BJ (cell line): ENCODE data around the gene DNAH6. TPM values are rescaled to one million over a fixed set of nuclear protein-coding genes. Genes with fewer than 3 reads are reported as not detected.
A peak's percentile ranks its signal among the peaks of the same experiment; 100 is the strongest.

ENCODE experiments used
- CTCF ChIA-PET: fragments of 350-600 bp; formaldehyde crosslinking; extraction: SDS; loops from one replicate; lab custom pipeline; 2021; ENCODE audit warnings: antibody characterized with exemption, inconsistent platforms; lab: Yijun Ruan, JAX
- POLR2A ChIA-PET: fragments of 300-600 bp; sonication (Branson Sonifier 250); formaldehyde crosslinking; extraction: SDS; loops from one replicate; lab custom pipeline; 2021; ENCODE audit warnings: antibody characterized with exemption; lab: Charles Lee
- DNase-seq: peaks from one replicate; pipeline ENCODE4 v3.0.0-alpha.2; 2011; ENCODE audit warnings: low read depth
- H3K27me3 ChIP-seq: 2 replicates; pipeline ENCODE4 v1.6.0; 2011; ENCODE audit warnings: low read length; ENCODE audit not compliant: control insufficient read depth, insufficient read depth
- H3K36me3 ChIP-seq: 2 replicates; pipeline ENCODE4 v1.5.1; 2011; ENCODE audit warnings: low read length; ENCODE audit not compliant: control insufficient read depth, insufficient read depth
- H3K4me3 ChIP-seq: 2 replicates; pipeline ENCODE4 v1.5.1; 2011; ENCODE audit warnings: low read depth, mild to moderate bottlenecking, control low read depth, low read length
- polyA plus RNA-seq: library from polyadenylated mRNA; depleted of rRNA; stranded (reverse); fragments of >200 nt; gene quantifications from 2 replicates; pipeline ENCODE4 v1.2.3, GENCODE V29; 2011
- TF ChIP-seq, protein P1 (sequence below): IDR thresholded peaks from 2 replicates; pipeline ENCODE4 v1.5.1; 2011; ENCODE audit warnings: low read depth, mild to moderate bottlenecking, control low read depth, inconsistent platforms, low read length, moderate library complexity; ENCODE audit not compliant: insufficient read depth

DNAH6 gene
- polyA plus RNA-seq, 1 experiment = 0.01 TPM

DNA sequence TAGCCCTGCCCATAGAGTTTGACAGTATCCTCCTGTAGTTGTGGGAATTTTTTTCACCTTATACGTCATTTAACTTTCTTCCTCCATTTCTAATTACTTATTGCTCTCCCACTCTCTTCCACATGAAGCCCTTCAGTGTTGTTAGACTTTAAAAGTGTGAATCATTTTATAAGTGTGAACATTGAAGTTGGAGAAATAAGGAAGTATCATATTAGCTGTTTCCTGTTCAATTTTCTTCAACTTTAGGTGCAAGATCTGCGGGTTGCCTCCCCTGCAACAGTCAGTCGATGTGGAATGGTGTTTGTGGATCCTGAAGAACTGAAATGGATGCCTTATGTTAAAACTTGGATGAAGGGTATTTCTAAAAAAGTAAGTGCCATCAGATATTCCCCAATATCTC lies 138.1 kb downstream of the DNAH6 start:
- Histone ChIP-seq H3K27me3 (no peaks in the 10 kb centered on the region; the same call in 1 of the 2 replicates), H3K36me3 (no peaks in the 10 kb centered on the region), H3K4me3 (no peak overlapping the region)
- TF ChIP-seq, protein P1, sequence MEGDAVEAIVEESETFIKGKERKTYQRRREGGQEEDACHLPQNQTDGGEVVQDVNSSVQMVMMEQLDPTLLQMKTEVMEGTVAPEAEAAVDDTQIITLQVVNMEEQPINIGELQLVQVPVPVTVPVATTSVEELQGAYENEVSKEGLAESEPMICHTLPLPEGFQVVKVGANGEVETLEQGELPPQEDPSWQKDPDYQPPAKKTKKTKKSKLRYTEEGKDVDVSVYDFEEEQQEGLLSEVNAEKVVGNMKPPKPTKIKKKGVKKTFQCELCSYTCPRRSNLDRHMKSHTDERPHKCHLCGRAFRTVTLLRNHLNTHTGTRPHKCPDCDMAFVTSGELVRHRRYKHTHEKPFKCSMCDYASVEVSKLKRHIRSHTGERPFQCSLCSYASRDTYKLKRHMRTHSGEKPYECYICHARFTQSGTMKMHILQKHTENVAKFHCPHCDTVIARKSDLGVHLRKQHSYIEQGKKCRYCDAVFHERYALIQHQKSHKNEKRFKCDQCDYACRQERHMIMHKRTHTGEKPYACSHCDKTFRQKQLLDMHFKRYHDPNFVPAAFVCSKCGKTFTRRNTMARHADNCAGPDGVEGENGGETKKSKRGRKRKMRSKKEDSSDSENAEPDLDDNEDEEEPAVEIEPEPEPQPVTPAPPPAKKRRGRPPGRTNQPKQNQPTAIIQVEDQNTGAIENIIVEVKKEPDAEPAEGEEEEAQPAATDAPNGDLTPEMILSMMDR = no peak
- DNase-seq = no peak
- POLR2A ChIA-PET = no interaction called here
- CTCF ChIA-PET = interaction anchor here (1.5 to 1.7 kb wide), 2 partner anchors 14 to 204 kb away, joined by 5 to 6 read pairs; no protein-coding TSS in a partner anchor

DNA sequence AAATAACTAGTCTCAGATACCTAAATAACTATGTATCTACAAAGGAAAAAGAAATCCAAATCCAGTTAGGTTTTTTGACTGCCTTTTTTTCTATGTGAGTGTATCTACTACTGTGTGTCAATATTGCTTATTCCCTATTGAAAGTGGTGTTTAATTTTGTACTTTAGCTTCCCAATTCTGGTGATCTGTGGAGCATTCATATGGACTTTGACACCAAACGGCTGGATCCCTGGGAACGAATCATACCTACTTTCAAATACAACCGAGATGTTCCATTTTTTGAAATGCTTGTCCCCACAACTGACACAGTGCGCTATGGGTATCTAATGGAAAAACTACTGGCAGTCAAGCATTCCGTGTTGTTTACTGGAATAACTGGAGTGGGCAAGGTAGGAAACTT lies 152.8 kb downstream of the DNAH6 start:
- POLR2A ChIA-PET = no interaction called here
- Histone ChIP-seq H3K4me3 (no peak overlapping the region), H3K27me3 (peaks cover 4% of the 10 kb centered on the region; the same call in 1 of the 2 replicates), H3K36me3 (no peaks in the 10 kb centered on the region)
- CTCF ChIA-PET = no interaction called here
- TF ChIP-seq, protein P1 = no peak
- no peak for DNase-seq

DNA sequence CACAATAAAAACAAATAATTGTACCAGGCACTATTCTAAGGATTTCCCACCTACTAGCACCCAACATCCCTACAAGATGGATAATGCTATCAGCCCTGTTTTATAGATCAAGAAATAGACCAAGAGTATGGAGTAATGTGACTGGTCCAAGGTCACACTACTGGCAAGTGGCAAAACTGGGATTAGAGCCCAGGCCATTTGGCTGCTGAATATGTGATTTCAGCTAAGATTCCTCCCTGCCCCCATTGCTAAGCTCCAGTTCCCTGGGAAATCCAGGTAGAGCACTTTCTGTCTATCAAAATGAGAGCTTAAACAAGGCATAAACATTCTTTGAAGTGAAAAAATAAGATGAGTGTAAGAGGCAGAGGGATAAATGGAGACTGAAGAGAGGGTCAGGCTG lies 157.8 kb downstream of the DNAH6 start:
- ChIA-PET POLR2A (no interaction called here), CTCF (no interaction called here)
- Histone ChIP-seq H3K36me3 (no peaks in the 10 kb centered on the region), H3K27me3 (peaks cover 4% of the 10 kb centered on the region; the same call in 1 of the 2 replicates), H3K4me3 (no peak overlapping the region)
- TF ChIP-seq, protein P1 = no peak
- DNase-seq = no peak

DNA sequence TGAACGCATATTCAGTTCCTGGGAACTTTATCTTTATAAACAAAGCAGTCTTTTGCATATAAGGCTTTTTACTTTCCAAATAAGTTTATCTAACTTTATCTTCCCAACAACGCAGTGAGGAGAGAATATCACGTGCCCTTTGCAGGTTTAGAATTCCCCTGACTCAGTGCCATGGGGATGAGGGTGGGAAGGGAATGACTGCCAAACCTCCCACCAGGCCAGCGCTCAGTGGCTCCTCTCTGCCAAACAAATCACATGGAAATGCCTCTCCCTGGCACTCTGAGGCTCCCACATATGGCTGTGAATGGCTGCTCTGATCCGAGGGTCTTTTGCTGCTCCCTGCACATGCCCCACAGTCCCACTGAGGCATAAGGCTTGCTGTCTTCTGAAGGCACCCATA lies 158.3 kb downstream of the DNAH6 start:
- no peak for DNase-seq
- CTCF ChIA-PET = no interaction called here
- Histone ChIP-seq H3K27me3 (peaks cover 4% of the 10 kb centered on the region; the same call in 1 of the 2 replicates), H3K36me3 (no peaks in the 10 kb centered on the region), H3K4me3 (no peak overlapping the region)
- POLR2A ChIA-PET = no interaction called here
- TF ChIP-seq, protein P1 = no peak

DNA sequence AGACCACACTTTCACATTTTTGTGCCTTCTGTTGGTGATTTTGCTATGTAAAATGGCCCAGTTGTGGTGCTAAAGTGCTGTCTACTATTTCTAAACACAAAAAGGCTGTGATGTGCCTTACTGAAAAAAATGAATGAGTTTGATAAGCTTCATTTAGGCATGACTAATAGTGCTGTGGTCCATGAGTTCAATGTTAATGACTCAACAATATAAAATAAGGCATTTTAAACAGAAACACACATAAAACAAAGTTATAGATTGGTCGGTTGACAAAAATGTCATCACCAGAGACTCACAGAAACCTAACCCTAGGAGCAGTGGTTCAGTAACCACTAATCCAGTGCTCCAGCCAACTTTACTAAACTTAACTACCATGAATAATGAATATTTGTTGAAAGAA lies 160.0 kb downstream of the DNAH6 start:
- Histone ChIP-seq H3K36me3 (no peaks in the 10 kb centered on the region), H3K4me3 (no peak overlapping the region), H3K27me3 (peaks cover 2% of the 10 kb centered on the region; the same call in 1 of the 2 replicates)
- DNase-seq = peak; percentile 61
- POLR2A ChIA-PET = no interaction called here
- TF ChIP-seq, protein P1 = no peak
- CTCF ChIA-PET = interaction anchor here (0.7 to 1.3 kb wide), 3 partner anchors 12 to 250 kb away, joined by 3 to 4 read pairs (median 3); no protein-coding TSS in a partner anchor
